Activated B cell treated with CpG ODN at 0.5 μM for 24 hours (primary cell): ENCODE results near the gene DPH7. TPM values are rescaled to one million over a fixed set of nuclear protein-coding genes. Genes with fewer than 3 reads are reported as not detected.
"Not testable (repeated sequence)": the region's sequence is repeated elsewhere in the genome, so short reads cannot be mapped to it uniquely, and the experiment has no call there.

ENCODE experiments used
- ATAC-seq: fragments of 200-7000 bp; cut with Tn5 transposase; one replicate; pipeline ENCODE4 v1.10.0; 2021; ENCODE audit warnings: low read depth, mild to moderate bottlenecking, moderate library complexity
- CTCF ChIA-PET: fragments of 350-600 bp; sonication (Branson Sonifier 250); formaldehyde crosslinking; loops from one replicate; lab custom pipeline; 2021; ENCODE audit warnings: antibody characterized with exemption; lab: Charles Lee
- POLR2A ChIA-PET: fragments of 350-600 bp; sonication (Branson Sonifier 250); formaldehyde crosslinking; loops from one replicate; lab custom pipeline; 2021; ENCODE audit warnings: antibody characterized with exemption; lab: Charles Lee
- DNase-seq: peaks from one replicate; pipeline ENCODE4 v3.0.0; 2022
- H3K27ac Mint-ChIP-seq: one replicate; pipeline ENCODE4 v1.8.0; 2020; ENCODE audit warnings: mixed read lengths
- H3K27me3 Mint-ChIP-seq: one replicate; pipeline ENCODE4 v1.8.0; 2021; ENCODE audit warnings: mixed read lengths
- H3K36me3 Mint-ChIP-seq: one replicate; pipeline ENCODE4 v1.8.0; 2021; ENCODE audit warnings: low read depth, mixed read lengths
- H3K4me1 Mint-ChIP-seq: one replicate; pipeline ENCODE4 v1.8.0; 2021; ENCODE audit warnings: mixed read lengths
- H3K4me3 Mint-ChIP-seq: one replicate; pipeline ENCODE4 v1.8.0; 2020; ENCODE audit warnings: mild to moderate bottlenecking, mixed read lengths
- H3K9me3 Mint-ChIP-seq: one replicate; pipeline ENCODE4 v1.8.0; 2020; ENCODE audit warnings: mixed read lengths
- intact Hi-C: fragments of 100-400 bp; cut with micrococcal nuclease; formaldehyde crosslinking; loops from one replicate; pipeline ENCODE4 v1.15.1; 2024
- total RNA-seq: library from RNA; stranded (reverse); gene quantifications from 2 replicates; pipeline ENCODE4 v1.2.3, GENCODE V29; 2022
- TF ChIP-seq, protein P1 (sequence below): fragments of 200-600 bp; IDR thresholded peaks from one replicate; pipeline ENCODE4 v1.8.0; 2022; ENCODE audit warnings: antibody characterized with exemption, mild to moderate bottlenecking

Gene DPH7
- total RNA-seq, 1 donor from 2014 or later: 43.0 TPM

DNA sequence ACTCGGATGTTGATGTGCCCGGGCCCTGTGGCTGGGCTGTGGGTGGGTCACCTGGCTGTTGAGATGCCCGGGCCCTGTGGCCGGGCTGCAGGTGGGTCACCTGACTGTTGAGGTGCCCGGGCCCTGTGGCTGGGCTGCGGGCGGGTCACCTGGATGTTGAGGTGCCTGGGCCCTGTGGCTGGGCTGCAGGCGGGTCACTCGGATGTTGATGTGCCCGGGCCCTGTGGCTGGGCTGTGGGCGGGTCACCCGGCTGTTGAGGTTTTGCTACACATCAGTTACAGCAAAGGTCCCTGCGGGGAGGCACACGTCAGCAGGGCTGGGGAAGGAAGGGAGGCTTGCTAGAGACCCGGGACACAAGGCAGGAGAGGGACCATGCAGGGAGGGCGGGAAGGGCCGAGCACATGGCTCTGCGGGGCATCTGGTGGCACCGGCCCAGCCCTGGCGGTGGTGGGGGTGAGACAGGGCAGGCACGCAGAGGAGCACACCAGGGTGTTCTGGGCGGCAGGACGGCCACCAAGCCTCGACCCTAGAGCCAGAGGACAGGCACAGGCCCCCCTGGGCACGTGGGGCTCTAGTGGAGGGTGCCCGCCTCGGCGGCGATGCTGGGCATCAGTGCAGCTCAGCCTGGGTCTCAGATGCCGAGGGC lies 63.9 kb downstream of the DPH7 start:
- TF ChIP-seq, protein P1, sequence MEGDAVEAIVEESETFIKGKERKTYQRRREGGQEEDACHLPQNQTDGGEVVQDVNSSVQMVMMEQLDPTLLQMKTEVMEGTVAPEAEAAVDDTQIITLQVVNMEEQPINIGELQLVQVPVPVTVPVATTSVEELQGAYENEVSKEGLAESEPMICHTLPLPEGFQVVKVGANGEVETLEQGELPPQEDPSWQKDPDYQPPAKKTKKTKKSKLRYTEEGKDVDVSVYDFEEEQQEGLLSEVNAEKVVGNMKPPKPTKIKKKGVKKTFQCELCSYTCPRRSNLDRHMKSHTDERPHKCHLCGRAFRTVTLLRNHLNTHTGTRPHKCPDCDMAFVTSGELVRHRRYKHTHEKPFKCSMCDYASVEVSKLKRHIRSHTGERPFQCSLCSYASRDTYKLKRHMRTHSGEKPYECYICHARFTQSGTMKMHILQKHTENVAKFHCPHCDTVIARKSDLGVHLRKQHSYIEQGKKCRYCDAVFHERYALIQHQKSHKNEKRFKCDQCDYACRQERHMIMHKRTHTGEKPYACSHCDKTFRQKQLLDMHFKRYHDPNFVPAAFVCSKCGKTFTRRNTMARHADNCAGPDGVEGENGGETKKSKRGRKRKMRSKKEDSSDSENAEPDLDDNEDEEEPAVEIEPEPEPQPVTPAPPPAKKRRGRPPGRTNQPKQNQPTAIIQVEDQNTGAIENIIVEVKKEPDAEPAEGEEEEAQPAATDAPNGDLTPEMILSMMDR: no peak
- DNase-seq (no peak), ATAC-seq (no peak)
- Mint-ChIP-seq H3K36me3 (peaks cover 1% of the 10 kb centered on the region), H3K27me3 (no peaks in the 10 kb centered on the region), H3K27ac (no peak overlapping the region), H3K4me3 (no peak overlapping the region), H3K9me3 (no peaks in the 10 kb centered on the region), H3K4me1 (peaks cover 2% of the 10 kb centered on the region)
- intact Hi-C loops: no loop called here
- ChIA-PET CTCF (no interaction called here), POLR2A (no interaction called here)

DNA sequence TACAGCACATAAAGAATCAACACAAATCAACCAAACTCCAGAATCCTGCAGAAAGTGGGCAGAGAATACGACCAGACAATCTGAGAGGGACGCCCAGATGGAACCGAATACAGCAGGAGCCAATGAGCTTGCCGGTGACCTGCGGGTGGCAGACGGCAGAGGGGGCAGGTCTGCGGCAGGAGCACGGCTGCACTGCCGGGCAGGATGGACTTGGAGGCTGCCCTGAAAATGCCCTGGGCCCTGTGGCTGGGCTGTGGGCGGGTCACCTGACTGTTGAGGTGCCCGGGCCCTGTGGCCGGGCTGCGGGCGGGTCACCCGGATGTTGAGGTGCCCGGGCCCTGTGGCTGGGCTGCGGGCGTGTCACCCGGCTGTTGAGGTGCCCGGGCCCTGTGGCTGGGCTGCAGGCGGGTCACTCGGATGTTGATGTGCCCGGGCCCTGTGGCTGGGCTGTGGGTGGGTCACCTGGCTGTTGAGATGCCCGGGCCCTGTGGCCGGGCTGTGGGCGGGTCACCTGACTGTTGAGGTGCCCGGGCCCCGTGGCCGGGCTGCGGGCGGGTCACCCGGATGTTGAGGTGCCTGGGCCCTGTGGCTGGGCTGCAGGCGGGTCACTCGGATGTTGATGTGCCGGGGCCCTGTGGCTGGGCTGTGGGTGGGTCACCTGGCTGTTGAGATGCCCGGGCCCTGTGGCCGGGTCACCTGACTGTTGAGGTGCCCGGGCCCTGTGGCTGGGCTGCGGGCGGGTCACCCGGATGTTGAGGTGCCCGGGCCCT lies 64.7 kb downstream of the DPH7 start:
- CTCF ChIA-PET, POLR2A ChIA-PET: not testable (repeated sequence)

DNA sequence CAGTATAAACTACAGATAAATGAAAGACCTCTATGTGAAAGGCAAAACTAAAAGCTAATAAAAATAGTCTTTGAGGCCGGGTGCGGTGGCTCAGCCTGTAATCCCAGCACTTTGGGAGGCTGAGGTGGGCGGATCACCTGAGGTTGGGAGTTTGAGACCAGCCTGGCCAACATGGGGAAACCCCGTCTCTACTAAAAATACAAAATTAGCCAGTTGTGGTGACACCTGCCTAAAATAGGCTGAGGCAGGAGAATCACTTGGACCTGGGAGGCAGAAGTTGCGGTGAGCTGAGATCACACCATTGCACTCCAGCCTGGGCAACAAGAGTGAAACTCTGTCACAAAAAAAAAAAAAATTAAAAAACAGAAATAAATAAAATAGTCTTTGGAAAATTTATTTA lies 65.6 kb downstream of the DPH7 start:
- POLR2A ChIA-PET, H3K27ac Mint-ChIP-seq, ATAC-seq, H3K36me3 Mint-ChIP-seq, H3K9me3 Mint-ChIP-seq, intact Hi-C loops, H3K4me3 Mint-ChIP-seq, H3K27me3 Mint-ChIP-seq, CTCF ChIA-PET, DNase-seq, H3K4me1 Mint-ChIP-seq: not testable (repeated sequence)

More for the DNA sequence above, 64.7 kb downstream of the DPH7 start:
- H3K27ac Mint-ChIP-seq, H3K4me3 Mint-ChIP-seq, H3K27me3 Mint-ChIP-seq, intact Hi-C loops, ATAC-seq, H3K36me3 Mint-ChIP-seq, H3K9me3 Mint-ChIP-seq, DNase-seq, H3K4me1 Mint-ChIP-seq: not testable (repeated sequence)

DNA sequence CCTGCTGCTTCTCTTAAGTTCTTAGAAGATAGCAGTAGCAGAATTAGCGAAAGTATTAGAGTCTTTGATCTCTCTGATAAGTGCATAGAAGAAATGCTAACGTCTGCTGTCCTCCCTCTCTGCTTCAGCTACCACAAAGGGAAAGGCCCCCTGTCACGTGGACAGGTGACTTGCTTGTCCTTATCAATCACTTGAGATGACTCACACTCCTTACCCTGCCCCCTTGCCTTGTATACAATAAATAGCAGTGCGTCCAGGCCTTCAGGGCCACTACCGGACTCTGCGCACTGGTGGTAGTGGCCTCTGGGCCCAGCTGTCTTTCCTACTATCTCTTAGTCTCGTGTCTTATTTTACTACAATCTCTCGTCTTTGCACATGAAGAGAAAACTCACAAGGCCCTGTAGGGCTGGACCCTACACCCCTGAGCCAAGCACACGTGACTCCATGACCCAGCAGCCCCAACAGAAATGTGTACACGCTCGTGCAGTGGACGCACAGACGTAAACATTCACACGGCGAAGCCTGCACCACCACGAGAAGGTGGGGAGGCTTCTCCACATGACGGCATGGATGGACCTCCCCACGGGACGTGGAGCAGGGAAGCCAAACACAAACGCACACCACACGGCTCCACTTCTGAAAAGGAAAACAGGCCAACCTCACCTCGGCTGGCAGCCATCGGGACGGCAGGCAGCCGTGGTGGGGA lies 66.8 kb downstream of the DPH7 start:
- no peak for DNase-seq
- no peaks in the 10 kb centered on the region for H3K9me3 Mint-ChIP-seq

DNA sequence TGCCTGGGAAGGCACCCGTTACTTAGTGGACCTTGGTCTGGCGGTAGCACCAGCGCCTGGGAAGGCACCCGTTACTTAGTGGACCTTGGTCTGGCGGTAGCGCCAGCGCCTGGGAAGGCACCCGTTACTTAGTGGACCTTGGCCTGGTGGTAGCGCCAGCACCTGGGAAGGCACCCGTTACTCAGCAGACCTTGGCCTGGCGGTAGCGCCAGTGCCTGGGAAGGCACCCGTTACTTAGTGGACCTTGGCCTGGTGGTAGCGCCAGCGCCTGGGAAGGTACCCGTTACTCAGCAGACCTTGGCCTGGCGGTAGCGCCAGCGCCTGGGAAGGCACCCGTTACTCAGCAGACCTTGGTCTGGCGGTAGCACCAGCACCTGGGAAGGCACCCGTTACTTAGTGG lies 67.6 kb downstream of the DPH7 start:
- H3K27ac Mint-ChIP-seq, H3K9me3 Mint-ChIP-seq, H3K27me3 Mint-ChIP-seq, DNase-seq, ATAC-seq, H3K4me1 Mint-ChIP-seq, H3K4me3 Mint-ChIP-seq, POLR2A ChIA-PET, H3K36me3 Mint-ChIP-seq, intact Hi-C loops, CTCF ChIA-PET: not testable (repeated sequence)

More for the DNA sequence above, 66.8 kb downstream of the DPH7 start:
- Mint-ChIP-seq H3K27me3 (no peaks in the 10 kb centered on the region), H3K36me3 (peaks cover 8% of the 10 kb centered on the region), H3K4me3 (no peak overlapping the region), H3K27ac (no peak overlapping the region), H3K4me1 (peaks cover 2% of the 10 kb centered on the region)
- no peak for ATAC-seq
- ChIA-PET POLR2A (no interaction called here), CTCF (no interaction called here)
- TF ChIP-seq, protein P1: no peak
- intact Hi-C loops: no loop called here

DNA sequence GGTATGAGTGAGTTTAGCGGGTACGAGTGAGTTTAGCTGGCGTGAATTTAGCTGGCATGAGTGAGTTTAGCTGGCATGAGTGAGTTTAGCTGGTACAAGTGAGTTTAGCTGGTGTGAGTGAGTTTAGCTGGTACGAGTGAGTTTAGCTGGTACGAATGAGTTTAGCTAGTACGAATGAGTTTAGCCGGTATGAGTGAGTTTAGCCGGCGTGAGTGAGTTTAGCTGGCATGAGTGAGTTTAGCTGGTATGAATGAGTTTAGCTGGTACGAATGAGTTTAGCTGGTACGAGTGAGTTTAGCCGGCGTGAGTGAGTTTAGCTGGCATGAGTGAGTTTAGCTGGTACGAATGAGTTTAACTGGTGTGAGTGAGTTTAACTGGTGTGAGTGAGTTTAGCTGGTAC lies 69.5 kb downstream of the DPH7 start:
- Mint-ChIP-seq H3K36me3 (peaks cover 8% of the 10 kb centered on the region), H3K4me1 (peaks cover 2% of the 10 kb centered on the region), H3K27me3 (no peaks in the 10 kb centered on the region), H3K9me3 (no peaks in the 10 kb centered on the region), H3K27ac (no peak overlapping the region), H3K4me3 (no peak overlapping the region)
- intact Hi-C loops: no loop called here
- POLR2A ChIA-PET: interaction anchor here (0.5 kb wide), 1 partner anchor 30 kb away, joined by 3 read pairs; no protein-coding TSS in a partner anchor
- TF ChIP-seq, protein P1: no peak
- ATAC-seq (no peak), DNase-seq (no peak)
- CTCF ChIA-PET: no interaction called here
